HEK293T (cell line): ENCODE results near the gene BTG2.

ENCODE experiments used
- CTCF ChIA-PET: fragments of 350-600 bp; formaldehyde crosslinking; extraction: SDS; loops from one replicate; lab custom pipeline; 2021; ENCODE audit warnings: antibody characterized with exemption, inconsistent platforms; lab: Yijun Ruan, JAX
- POLR2A ChIA-PET: fragments of 350-600 bp; formaldehyde crosslinking; extraction: SDS; loops from one replicate; lab custom pipeline; 2020; ENCODE audit warnings: antibody characterized with exemption, inconsistent platforms; lab: Yijun Ruan, JAX
- DNase-seq: peaks from one replicate; pipeline ENCODE4 v3.0.0; 2012; ENCODE audit warnings: mixed read lengths; ENCODE audit errors: extremely low spot score
- ARNT ChIP-seq: fragments of 450-650 bp; IDR thresholded peaks from 2 replicates; pipeline ENCODE4 v1.6.1; 2017; ENCODE audit warnings: mild to moderate bottlenecking
- BHLHE40 ChIP-seq: fragments of 450-650 bp; IDR thresholded peaks from 2 replicates; pipeline ENCODE4 v1.6.1; 2016; ENCODE audit warnings: mild to moderate bottlenecking, moderate library complexity, borderline replicate concordance
- CTBP1 ChIP-seq: fragments of 450-650 bp; IDR thresholded peaks from 2 replicates; pipeline ENCODE4 v1.6.1; 2016; ENCODE audit warnings: borderline replicate concordance
- ELF4 ChIP-seq: fragments of 450-650 bp; IDR thresholded peaks from 2 replicates; pipeline ENCODE4 v1.6.1; 2017; ENCODE audit warnings: antibody characterized with exemption
- FOXA1 ChIP-seq: fragments of 450-650 bp; IDR thresholded peaks from 2 replicates; pipeline ENCODE4 v1.6.1; 2016; ENCODE audit warnings: mild to moderate bottlenecking
- FOXK2 ChIP-seq: fragments of 450-650 bp; IDR thresholded peaks from 2 replicates; pipeline ENCODE4 v1.6.1; 2016; ENCODE audit warnings: mild to moderate bottlenecking
- FOXM1 ChIP-seq: fragments of 450-650 bp; IDR thresholded peaks from 2 replicates; pipeline ENCODE4 v1.6.1; 2017; ENCODE audit warnings: mild to moderate bottlenecking, borderline replicate concordance
- HDGF ChIP-seq: fragments of 450-650 bp; IDR thresholded peaks from 2 replicates; pipeline ENCODE4 v1.6.1; 2017; ENCODE audit warnings: antibody characterized with exemption, borderline replicate concordance
- L3MBTL2 ChIP-seq: fragments of 450-650 bp; conservative IDR thresholded peaks from 2 replicates; pipeline ENCODE4 v1.6.1; 2016; ENCODE audit warnings: mild to moderate bottlenecking
- LEF1 ChIP-seq: fragments of 450-650 bp; IDR thresholded peaks from 2 replicates; pipeline ENCODE4 v1.6.1; 2017; ENCODE audit warnings: mild to moderate bottlenecking, borderline replicate concordance
- NFRKB ChIP-seq: fragments of 450-650 bp; IDR thresholded peaks from 2 replicates; pipeline ENCODE4 v1.6.1; 2016; ENCODE audit warnings: mild to moderate bottlenecking, moderate library complexity
- PKNOX1 ChIP-seq: fragments of 450-650 bp; IDR thresholded peaks from 2 replicates; pipeline ENCODE4 v1.6.1; 2016
- SP1 ChIP-seq: fragments of 450-650 bp; IDR thresholded peaks from 2 replicates; pipeline ENCODE4 v1.6.1; 2017
- SUZ12 ChIP-seq: fragments of 450-650 bp; IDR thresholded peaks from 2 replicates; pipeline ENCODE4 v1.6.1; 2016; ENCODE audit warnings: mild to moderate bottlenecking
- TARDBP ChIP-seq: fragments of 450-650 bp; IDR thresholded peaks from 2 replicates; pipeline ENCODE4 v1.6.1; 2016
- ZNF384 ChIP-seq: fragments of 450-650 bp; IDR thresholded peaks from 2 replicates; pipeline ENCODE4 v1.6.1; 2016

Gene BTG2

GRCh38 chr1:203306089-203306964 is 1.0 kb downstream of the BTG2 start:
- CTCF ChIA-PET = interaction anchor here (0.7 to 2.3 kb wide), 8 partner anchors 10 to 276 kb away, joined by 3 to 17 read pairs (median 4); no protein-coding TSS in a partner anchor
- no peak for DNase-seq
- TF ChIP-seq TARDBP (no peak), PKNOX1 (no peak), BHLHE40 (no peak), ELF4 (no peak), FOXA1 (no peak), HDGF (no peak), ARNT (no peak), NFRKB (no peak), CTBP1 (no peak), ZNF384 (no peak), L3MBTL2 (no peak), SP1 (no peak)
- POLR2A ChIA-PET = interaction anchor here (0.6 to 8.4 kb wide), 11 partner anchors 11 to 36 kb away, joined by 3 to 71 read pairs (median 4); no protein-coding TSS in a partner anchor

GRCh38 chr1:203306965-203307541 is 1.7 kb downstream of the BTG2 start:
- ChIA-PET CTCF (interaction anchor here (0.6 to 2.3 kb wide), 8 partner anchors 9 to 57 kb away, joined by 3 to 17 read pairs (median 4); no protein-coding TSS in a partner anchor), POLR2A (interaction anchor here (0.9 to 8.4 kb wide), 12 partner anchors 10 to 34 kb away, joined by 3 to 71 read pairs (median 5); no protein-coding TSS in a partner anchor)
- TF ChIP-seq HDGF (no peak), FOXM1 (no peak), FOXA1 (no peak), SUZ12 (no peak), ARNT (no peak), FOXK2 (no peak), TARDBP (no peak), CTBP1 (no peak), ELF4 (no peak), SP1 (no peak), ZNF384 (no peak), BHLHE40 (no peak)
- DNase-seq = no peak

- ChIA-PET POLR2A (interaction anchor here (1.0 to 8.4 kb wide), 5 partner anchors 9 to 27 kb away, joined by 3 to 71 read pairs (median 10); no protein-coding TSS in a partner anchor), CTCF (interaction anchor here (0.6 to 2.3 kb wide), 7 partner anchors 8 to 56 kb away, joined by 3 to 17 read pairs (median 4); no protein-coding TSS in a partner anchor)
- TF ChIP-seq BHLHE40 = no peak
- no peak for TF ChIP-seq CTBP1
- no peak for TF ChIP-seq ELF4
- TF ChIP-seq PKNOX1 = no peak
- no peak for TF ChIP-seq FOXK2
- TF ChIP-seq FOXM1 = no peak
- no peak for TF ChIP-seq NFRKB
- no peak for TF ChIP-seq ARNT
- no peak for TF ChIP-seq SP1
- TF ChIP-seq L3MBTL2 = no peak
- no peak for TF ChIP-seq LEF1
- TF ChIP-seq TARDBP = no peak
- no peak for TF ChIP-seq ZNF384
- TF ChIP-seq FOXA1 = no peak
- TF ChIP-seq HDGF = no peak
- no peak for TF ChIP-seq SUZ12
- DNase-seq = no peak
These were observed 2.4 kb downstream of the BTG2 start for GRCh38 chr1:203307641-203308126.

GRCh38 chr1:203308328-203308922 is 3.1 kb downstream of the BTG2 start:
- TF ChIP-seq HDGF (no peak), TARDBP (no peak), SUZ12 (no peak), ELF4 (no peak), FOXK2 (no peak), FOXA1 (no peak)
- CTCF ChIA-PET = interaction anchor here (0.6 to 1.1 kb wide), 6 partner anchors 12 to 41 kb away, joined by 3 to 5 read pairs (median 3); no protein-coding TSS in a partner anchor
- DNase-seq = no peak
- POLR2A ChIA-PET = interaction anchor here (1.0 to 8.4 kb wide), 7 partner anchors 9 to 26 kb away, joined by 3 to 71 read pairs (median 6); no protein-coding TSS in a partner anchor

- TF ChIP-seq SUZ12 (no peak), PKNOX1 (no peak), HDGF (no peak), FOXK2 (no peak), FOXM1 (no peak), TARDBP (no peak), FOXA1 (no peak), LEF1 (no peak), BHLHE40 (no peak), ELF4 (no peak), ZNF384 (no peak), L3MBTL2 (no peak), CTBP1 (no peak), ARNT (no peak), NFRKB (no peak), SP1 (no peak)
- CTCF ChIA-PET = interaction anchor here (0.6 to 1.7 kb wide), 4 partner anchors 15 to 42 kb away, joined by 3 to 5 read pairs (median 4); no protein-coding TSS in a partner anchor
These were observed 3.6 kb downstream of the BTG2 start for GRCh38 chr1:203308923-203309331.

More at GRCh38 chr1:203308923-203309331, 3.6 kb downstream of the BTG2 start:
- POLR2A ChIA-PET = interaction anchor here (0.9 to 8.4 kb wide), 7 partner anchors 9 to 36 kb away, joined by 3 to 71 read pairs (median 4); no protein-coding TSS in a partner anchor
- DNase-seq = no peak
